HG03045 (cell line): ENCODE measurements around the gene IPPK.

ENCODE experiments used
- ATAC-seq: cut with Tn5 transposase; IDR thresholded peaks from one replicate; pipeline ENCODE4 v1.9.1; 2021; ENCODE audit warnings: mild to moderate bottlenecking, moderate library complexity; ENCODE audit not compliant: unreplicated experiment

Gene IPPK

DNA sequence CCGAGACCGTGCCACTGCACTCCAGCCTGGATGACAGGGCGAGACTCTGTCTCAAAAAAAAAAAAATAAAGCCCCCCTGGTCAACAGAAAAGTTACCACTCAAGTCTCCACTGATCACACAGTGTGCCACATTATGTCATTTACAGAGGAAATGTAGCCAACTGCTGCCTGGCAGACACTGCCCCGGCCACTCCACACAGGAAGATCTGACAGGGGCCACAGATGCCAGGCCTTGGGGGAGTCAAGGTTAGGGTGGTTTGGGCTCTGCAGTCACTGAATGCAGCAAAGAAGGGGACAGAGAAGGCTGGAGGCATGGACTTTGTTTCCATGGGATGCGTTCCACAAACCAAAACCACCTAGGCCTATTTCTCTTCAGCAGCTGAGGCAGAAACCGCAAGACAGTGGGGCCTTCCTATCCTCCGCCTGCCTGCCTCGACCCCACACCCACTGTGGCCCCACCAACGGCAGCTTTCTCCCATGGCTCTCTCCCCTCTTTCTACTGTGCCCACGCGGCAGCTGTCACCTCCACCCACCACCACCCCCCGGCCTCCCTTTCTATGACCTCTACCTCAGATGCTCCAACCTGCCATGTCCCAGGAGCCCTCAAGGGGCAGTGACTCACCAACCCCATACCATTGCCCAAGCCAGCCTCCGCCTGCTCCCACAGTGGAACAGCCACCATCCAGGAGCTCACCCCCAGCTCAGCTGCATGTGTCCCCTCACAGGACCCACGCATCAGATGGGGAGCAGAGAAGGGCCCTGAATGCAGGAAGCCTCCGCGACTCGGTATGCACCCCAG is 12.4 kb downstream of the IPPK start:
- no peak for ATAC-seq

DNA sequence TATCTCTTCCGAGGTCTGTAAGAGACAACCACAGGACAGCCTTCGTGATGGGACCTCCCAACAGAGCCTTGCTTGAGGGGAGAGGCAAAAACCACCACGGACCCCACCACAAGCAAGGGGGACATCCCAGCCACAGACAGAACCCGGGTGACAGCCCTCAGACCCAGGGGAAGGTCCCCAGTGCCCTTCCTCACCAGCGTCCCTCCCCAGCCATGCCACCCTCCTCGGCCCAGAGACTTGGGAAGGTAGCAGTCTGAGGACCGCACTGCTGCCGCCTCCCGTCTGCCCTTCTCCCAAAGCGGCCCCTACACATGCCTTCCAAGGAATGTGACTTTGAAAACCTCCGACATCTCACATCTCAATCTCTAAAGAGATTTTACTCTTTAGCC is 13.4 kb downstream of the IPPK start:
- no peak for ATAC-seq

DNA sequence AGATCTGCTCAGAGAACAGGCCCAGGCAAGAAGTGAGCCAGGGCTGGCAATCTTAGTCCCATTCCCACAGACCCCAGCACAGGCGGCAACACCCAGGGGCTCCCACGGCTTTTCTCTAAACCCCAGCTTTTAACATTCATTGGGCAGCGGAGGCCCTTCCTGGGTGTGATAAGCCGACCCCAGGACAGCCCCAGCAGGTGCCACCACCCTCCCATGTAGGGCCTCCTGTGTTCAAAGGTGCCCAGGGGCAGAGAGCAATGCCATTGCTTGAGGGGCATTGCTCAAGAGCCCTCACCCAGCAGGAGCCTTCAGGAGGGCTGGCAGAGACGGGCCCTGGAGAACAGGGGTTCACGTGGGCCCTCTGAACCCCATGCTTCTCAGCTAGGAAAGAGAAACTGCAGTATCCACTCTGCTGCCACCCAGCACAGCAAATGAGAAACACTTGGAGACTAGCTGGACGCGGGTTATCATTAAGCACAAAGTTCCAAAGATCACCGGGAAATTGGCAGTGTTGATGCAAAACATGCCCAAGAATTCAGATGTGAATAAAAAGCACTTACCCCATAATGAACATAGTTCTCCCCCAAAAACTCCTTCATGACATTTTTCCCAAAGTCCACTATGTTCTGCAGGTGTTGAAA is 13.9 kb downstream of the IPPK start:
- ATAC-seq: no peak

DNA sequence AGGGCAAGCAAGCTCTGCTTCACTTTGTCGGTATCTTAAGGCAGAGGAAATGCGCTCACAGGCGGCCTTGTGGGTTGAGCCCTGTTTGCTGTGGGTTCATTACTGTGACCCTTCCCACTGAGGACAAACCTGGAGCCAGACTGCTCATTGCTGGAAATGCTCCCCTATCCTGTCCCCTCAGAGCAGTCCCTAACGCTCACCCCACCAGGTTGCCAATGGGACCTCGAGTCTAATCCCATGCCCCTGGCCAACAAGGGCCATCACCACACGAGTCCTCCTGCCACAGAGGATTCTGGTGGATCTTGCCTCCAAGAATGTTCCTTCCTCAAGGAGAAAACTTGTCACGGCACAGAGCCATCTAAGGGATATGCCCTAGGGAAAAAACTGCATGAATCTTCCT is 14.6 kb downstream of the IPPK start:
- ATAC-seq: no peak

DNA sequence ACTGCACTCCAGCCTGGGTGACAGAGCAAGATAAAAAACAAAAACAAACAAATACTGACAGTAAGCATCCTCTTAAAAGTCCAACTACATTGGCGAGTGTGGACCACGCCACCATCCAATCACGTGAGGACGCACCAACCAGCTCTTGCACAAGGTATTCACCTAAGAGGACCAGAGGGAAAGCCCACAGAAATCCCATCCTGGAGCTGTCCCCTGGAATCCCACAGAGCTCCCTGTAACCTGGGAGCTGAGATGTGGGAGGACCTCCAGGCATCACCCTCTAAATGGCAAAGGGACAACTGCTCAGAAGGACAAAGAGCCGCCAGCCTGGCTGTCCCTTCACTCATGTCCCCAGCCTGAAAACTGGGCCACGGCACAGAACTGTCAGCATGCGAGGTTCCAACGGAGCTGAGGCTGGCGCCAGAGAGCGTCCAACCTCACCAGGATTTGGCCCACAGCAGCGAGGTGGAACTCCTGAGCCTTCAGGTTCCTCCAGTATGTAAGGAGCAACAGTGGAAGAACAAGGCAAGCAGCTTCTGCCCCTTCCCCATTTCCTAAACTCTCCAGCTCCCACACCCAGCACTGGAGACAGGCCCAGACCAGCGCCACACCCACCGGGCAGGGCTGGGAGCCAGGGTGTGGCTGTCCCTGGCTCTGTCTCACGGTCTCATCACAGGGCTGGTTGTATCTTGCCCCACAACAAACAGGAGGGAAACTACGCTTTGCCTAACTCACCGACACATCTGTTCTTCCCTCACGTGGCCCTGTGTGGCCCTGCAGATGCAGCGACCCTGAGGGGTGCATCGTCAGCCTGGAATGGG is 15.2 kb downstream of the IPPK start:
- ATAC-seq: no peak

DNA sequence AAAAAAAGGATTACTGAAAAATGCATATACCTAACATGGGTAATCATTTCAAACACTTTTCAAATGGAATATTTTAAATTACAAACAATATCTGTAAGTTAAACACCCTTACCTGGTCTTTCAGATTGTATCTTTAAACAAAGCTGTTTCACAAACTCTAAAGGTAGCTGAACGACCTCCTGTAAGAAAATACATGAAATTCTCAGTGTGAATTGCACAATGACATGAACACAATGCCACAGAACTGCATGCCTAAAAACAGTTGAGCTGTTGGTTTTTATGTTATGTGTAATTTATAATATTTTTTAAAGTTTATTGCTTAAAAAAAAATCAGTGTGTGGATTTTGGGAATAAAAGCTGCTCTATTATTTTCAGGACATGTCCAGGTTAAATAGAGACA is 17.5 kb downstream of the IPPK start:
- ATAC-seq: no peak

DNA sequence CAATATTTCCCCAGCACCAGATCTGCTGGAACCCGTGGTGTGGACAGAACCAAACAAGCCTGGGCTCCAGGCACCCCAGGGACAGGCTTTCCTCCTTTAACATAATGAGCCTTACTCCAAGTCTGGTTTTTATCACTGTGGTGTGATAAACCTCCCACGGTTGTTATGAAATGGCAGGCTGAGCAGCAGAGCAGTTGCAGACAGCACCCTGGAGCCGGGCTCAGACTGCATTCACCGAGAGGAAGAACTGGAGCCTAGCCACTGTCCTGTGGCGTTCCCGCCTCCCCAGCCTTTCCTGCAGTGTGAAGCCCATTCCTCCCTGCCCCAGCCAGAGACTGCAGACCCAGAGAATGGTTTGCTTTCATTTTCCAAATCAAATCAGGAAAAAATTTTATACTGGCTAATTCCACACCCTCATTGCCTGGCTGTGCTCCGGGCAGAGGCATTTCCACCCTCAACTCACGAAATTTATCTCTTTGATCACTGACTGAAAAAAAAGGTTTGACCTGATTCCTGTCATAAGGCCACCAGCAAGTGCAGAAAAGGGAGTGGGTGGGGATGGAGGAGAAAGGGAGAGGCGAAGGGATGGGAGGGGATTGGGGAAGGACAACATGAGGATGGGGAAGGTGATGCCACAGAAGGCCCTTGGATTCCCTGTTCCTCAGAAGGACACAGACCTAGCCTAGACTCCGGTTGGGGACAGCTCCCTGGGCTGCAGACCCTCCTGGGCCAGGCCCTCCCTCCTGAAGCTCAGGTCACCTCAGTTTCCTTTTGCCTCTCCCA is 18.9 kb downstream of the IPPK start:
- ATAC-seq: no peak

DNA sequence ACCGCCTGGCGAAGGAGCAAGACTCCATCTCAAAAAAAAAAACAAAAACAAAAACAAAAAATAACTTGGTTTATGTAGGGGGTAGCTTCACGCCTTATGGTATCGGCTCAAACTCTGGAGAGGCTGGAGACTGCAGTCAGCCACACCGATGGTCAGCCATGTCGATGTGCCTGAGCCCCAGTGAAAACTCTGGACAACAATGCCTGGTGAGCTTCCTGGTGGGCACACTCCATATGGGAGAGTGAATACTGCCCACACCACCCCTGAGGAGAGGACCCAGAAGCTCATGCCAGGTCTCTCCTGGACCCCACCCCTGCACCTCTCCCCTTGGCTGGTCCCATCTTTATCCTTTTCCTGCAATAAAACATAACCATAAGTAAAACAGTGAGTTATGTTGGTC is 19.6 kb downstream of the IPPK start:
- no peak for ATAC-seq

DNA sequence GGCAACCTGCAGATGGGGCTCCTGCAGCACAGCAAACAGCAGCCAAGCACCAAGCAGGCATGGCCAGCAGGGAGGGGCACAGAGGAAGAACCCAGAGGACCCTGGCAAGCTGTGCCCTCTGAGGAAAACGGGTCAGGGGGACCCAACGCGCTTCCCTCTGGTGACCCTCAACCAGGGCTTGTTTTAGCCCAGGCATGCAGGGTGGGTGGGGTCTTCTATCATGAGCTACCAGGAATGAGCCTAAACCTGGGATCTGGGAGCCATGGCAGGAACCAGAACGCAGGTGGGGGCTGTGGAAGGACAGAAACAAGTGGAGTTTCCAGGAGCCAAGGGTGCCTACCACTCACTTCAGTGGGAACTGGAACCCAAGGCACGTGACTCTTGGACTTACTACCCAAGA is 20.9 kb downstream of the IPPK start:
- ATAC-seq: no peak

DNA sequence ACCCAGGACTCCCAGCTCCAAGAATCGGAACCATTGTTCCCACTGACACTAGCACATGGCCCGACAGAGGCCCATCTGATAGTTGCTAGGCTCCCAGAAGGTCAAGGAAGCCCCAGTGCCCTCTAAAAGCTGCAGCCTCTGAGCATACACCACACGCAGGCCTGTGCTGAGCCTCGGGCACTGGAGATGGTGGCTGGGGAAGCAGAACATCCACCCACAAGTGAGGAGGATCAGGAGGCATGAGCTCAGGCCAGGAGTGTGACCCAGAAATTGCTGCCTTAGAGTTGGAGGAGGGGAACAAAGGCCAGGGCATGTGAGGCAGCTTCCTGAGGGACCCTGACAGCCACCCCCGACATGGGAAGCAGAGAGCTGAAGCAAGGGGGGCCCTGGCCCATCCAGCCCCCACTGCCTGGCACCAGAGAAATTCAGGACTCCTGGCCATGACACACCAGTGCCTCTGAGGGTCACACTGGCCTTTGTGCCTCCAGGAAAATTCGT is 21.4 kb downstream of the IPPK start:
- no peak for ATAC-seq

DNA sequence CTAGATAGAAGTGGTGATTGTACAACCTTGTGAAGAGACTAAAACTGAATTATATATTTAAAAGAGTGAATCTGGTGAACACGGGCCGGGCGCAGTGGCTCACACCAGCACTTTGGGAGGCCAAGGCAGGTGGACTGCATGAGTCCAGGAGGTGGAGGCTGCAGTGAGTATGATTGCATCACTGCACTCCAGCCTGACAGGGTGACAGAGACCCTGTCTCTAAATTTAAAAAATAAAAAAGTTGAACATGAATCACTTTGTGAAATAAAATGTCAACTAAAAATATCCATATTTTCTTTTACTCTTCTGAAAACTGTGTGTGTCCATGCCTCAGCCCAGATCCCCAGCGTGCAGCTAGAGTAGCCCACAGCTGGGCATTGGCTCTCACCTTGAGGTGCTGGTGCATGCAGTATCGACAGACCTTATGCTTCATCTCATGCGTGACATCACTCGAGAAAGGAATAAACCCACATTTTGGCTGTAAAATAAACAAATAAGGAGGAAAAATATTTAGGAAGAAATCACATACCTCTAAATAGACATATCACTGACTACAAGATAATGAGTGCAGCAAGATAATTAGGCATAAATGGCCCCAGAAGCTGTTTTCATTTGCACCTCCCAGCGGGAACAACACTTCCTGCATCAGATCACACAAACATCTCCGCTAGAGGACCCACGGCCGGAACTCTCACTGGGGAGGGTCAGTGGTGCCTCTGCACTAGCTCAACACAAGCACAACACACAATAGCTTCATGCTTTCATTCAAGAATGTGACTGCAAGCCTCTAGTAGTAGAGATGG is 22.1 kb downstream of the IPPK start:
- ATAC-seq: no peak

DNA sequence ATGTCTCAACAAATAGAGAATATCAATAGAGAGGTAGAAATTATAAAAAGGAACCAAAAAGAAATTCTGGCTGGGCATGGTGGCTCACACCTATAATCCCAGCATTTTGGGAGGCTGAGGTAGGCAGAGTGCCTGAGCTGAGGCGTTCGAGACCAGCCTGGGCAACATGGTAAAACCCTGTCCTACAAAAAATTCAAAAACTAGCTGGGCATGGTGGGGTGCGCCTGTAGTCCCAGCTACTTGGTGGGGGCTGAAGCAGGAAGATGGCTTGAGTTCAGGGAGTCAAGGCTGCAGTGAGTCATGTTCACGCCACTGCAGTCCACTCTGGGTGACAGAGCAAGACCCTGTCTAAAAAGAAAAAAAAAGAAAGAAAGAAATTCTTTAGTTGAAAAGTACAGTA is 24.9 kb downstream of the IPPK start:
- no peak for ATAC-seq

DNA sequence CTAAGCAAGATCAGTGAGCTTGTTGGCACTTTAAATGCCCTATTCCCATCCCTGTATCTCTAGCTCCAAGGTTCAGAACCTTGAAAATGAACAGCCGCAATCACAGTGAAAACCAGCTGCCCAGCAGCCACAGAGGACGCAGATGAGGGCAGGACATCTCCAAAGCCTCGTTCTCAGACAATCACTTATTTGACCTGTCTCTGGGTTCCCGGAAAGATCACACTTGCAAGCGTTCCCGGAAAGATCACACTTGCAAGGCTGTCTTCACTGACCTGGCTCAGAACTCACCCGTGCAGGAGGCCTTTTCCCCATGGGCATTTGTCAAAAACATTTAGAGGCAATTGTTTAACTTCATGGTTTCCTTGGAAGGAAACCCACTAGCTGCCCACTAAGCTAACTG is 25.7 kb downstream of the IPPK start:
- no peak for ATAC-seq

DNA sequence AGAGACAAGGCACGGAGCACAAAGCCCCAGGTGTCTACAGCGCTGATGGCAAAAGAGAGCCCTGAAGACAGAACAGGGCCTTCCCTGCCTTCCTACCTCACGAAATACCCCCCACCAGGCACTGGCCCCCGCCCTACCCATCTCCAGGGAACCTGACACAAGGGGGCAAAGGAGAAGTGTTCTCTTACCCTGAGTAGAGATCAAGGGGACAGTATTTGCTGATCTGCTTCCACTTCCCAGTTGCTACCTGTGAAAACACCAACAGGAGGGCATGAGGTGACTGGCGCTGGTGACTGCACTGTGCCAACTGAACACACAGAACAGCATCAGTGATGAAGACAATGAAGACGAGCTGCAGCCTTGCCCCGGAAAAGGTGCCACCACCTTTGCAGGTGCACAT is 27.4 kb downstream of the IPPK start:
- ATAC-seq: no peak

DNA sequence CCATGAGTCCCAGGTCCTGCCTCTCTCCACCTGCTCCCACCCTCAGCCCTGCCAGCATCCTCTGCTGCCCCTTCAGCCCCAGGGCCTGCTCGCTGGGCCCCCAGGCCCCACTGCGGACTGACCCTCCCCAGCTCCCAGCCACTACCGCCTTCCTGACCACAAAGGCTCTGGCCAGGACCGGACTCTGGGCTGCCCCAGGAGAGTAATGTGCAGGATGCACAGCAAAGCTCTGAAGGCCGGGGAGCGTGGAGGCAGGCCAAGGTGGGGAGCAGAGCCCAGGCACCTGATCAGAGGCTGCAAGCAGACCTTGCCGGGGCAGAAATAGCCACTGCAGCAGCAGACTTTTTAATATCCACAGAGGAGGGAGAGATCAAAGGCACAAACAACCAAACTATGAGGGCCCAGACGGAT is 27.9 kb downstream of the IPPK start:
- no peak for ATAC-seq

DNA sequence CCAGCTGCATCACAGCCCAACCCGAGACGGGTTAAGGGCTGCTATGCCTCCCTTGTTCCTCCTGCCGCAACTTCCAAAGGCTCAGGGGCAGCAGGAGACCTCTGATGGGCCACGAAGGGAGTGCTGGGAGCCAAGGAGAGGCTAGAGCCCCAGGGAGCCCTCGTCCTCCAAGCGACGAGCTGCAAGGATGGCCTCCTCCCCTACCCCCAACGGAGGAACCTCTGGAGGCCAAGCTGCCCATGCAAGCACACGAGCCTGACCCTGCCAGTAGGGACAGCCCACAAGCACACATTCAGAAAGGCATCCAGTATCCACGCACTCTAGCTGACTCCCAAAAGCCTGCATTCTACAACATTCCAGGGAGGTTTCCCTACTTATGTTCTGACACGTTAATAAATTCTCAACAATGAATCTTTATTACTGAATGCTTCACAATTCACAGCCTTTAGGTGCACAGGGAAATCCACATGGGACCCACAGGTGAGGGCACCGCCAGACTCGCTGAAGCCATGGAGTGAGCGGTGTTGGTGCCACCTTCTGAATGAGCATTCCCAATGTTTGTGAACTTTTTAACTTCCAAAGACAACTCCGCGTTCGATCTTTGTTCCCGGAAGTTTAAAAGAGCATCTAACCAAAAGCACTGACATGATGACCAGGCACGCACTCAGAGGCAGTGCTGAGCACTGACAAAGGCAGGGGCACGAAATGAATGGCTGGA is 28.7 kb downstream of the IPPK start:
- no peak for ATAC-seq

DNA sequence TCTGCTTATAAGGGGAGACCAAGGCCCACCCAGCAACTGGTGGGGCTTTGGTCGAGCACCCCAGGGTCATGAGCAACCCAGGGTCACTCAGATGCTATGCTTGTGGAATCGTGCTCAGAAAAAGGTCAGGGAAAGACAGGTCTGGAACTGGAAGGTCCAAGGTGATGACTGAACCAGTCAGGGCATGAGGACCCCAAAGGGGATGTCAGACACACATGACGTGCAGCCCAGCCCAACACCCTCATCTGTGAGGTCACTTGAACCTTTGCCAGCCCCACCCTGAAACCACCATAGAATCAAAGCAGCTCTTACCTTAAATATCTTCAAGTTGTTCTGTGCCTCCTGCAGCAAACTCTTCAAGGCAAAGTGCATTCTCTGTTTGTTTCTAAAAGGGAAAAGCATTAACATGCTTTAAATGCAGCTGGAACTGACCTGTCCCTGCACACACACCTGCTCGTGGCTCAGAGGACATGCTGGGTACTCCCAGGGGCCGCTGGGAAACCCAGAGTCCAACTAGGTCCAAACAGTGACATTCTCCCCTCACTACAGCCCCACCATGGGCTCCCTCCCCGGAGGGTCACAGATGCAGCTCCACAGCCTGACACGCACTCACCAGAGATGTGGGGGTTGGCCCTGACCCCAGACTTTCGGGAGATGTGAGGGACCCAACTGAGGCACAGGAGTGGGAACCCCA is 29.4 kb downstream of the IPPK start:
- ATAC-seq: no peak

DNA sequence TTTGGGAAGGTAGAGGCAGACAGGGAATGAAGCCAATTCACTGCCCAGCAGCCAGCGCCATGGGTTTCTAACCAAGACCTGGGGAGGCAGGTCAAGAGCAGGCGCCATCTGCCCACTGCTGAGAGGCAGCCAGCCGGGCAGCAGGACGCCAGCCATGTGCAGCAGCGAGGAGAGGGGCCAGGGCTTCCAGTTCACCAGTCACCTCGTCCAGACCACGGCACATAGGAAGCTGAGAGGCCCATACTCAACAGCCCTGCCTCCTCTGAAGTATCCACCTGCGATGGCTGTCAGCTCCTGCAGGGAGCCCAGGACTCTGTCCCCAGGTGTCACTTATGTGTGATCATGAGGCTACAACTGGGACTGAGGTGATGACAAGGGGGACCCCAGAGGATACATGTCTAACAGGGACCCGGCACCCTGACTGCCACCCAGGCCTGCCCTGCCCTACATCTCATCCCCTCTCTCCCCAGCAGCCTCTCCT is 30.1 kb downstream of the IPPK start:
- ATAC-seq: no peak

DNA sequence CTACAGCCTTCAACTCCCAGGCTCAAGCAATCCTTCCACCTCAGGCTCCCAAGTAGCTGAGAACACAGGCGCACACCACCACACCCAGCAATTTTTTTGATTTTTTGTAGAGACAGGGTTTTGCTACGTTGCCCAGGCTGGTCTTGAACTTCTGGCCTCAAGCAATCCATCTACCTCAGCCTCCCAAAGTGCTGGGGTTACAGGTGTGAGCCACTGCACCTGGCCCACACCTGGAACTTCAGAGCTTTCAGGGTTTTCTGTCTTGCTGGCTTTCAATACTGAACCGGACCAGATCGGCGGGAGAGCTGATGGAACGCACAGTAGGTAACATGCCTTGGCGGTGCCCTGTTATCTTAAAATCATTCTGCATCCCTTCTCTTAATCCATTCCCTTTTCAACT is 30.8 kb downstream of the IPPK start:
- ATAC-seq: no peak
